ENCODE data around the gene DDX17. TPM values are rescaled to one million over a fixed set of nuclear protein-coding genes. Genes with fewer than 3 reads are reported as not detected.

The DDX17 gene
- total RNA-seq, 2 experiments from 2014 or later, result 452 to 527 TPM

DNA sequence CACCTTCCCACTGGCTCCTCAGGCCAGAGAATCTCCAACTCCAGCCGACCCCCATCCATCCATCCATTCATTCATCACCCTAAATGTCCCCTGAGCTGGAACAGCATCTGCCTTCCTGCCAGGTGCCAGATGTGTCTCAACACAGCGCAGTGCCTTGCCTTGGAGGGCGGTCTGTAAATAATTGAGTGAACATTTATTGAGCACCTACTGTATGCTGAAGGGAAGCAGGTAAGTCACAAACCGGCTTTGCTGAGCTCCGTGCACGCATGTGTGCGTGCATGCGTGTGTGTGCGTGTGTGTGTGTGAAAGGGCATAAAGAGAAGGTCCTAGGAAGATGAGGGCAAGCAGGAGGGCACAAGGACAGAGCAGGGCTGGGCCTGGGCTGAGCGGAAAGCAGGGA is 61.3 kb downstream of the DDX17 start:
- ATAC-seq, result no peak
- CTCF ChIA-PET, result interaction anchor here (0.8 kb wide), 1 partner anchor 11 kb away, joined by 3 read pairs; no protein-coding TSS in a partner anchor

DNA sequence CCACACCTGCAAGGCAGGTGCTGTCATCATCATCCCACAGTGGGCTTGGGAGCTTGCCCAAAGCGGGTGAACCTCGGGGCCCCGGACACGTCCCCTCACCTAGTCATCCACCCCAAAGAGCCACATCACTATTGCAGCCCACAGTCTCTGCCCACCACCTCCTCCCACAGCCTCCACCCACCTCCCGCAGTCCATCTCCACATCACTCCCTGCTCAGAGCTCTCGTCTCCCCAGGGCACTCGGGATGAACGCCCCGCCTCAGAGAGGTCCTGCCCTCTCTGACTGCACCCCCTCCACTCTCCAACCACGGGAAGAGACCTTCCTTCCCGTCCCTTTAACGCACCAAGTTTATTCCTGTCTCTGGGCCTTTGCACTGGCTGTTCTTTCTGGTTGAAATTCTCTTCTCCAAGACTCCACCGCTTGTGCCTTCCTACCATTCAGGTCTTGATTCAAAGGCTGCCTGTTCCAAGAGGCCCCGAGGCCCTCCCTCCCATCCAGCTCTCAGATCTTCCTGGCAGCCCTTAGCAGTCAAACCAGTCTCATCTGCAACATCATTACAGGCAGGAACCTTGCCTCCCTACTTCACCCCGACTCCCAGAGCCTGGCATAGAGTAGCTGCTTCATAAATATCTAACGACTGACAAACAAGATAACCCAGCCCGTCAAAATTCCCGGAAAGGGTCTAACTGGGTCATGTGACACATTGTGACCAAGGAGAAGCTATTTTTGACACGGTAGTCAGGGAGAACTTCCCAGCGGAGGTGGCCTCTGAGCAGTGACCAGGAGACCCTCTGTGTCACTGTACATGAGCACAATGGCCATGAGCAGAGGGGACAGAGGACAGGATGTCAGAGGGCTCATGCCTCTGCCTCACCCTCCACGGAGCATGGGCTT is 62.2 kb downstream of the DDX17 start:
- CTCF ChIA-PET, result no interaction called here
- H3K4me3 Mint-ChIP-seq, result no peak overlapping the region
- ATAC-seq (no peak), DNase-seq (no peak)
- no peaks in the 10 kb centered on the region for H3K9me3 Mint-ChIP-seq (ENCODE audit: low read depth)
- H3K27me3 Mint-ChIP-seq, result peaks cover 24% of the 10 kb centered on the region
- no peak overlapping the region for H3K27ac Mint-ChIP-seq
- no peaks in the 10 kb centered on the region for H3K4me1 Mint-ChIP-seq
- no peaks in the 10 kb centered on the region for H3K36me3 Mint-ChIP-seq

More for the DNA sequence above, 61.3 kb downstream of the DDX17 start:
- peaks cover 26% of the 10 kb centered on the region for H3K27me3 Mint-ChIP-seq
- no peaks in the 10 kb centered on the region for H3K9me3 Mint-ChIP-seq (ENCODE audit: low read depth)
- no peaks in the 10 kb centered on the region for H3K36me3 Mint-ChIP-seq
- no peak for DNase-seq
- no peaks in the 10 kb centered on the region for H3K4me1 Mint-ChIP-seq
- no peak overlapping the region for H3K4me3 Mint-ChIP-seq
- no peak overlapping the region for H3K27ac Mint-ChIP-seq

DNA sequence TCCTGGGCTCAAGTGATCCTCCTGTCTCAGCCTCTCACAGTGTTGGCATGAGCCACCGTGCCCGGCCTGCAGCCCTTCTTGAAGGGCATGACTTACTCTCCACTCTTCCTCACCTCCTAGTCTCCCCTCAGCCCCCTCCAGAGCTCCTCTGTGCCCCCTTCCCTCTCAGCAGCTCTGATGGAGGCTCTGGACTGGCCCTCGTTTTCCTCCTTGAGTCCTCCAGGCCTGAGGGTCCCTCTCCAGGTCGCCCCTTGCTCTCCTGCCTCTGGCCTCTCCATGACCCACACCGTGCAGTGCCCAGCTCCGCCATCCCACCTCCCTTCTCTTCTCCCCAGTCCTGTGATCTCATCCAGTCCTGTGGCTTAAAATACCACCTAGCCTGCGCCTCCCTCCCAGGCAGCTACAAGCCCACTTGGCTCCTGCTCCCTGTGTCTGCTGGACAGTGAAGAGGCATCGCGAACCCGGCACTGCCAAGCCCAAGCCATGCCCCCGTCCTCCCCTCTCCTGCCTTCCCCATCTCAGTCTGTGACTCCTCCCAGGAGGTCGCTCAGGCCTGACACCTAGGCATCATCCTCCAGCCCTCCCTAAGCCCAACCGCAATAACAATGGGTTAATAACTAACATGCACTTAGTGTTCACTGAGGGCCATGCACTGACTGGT is 63.0 kb downstream of the DDX17 start:
- Mint-ChIP-seq H3K4me3 (no peak overlapping the region), H3K27me3 (peaks cover 24% of the 10 kb centered on the region), H3K27ac (no peak overlapping the region), H3K9me3 (ENCODE audit: low read depth) (no peaks in the 10 kb centered on the region), H3K4me1 (no peaks in the 10 kb centered on the region), H3K36me3 (no peaks in the 10 kb centered on the region)
- CTCF ChIA-PET, result no interaction called here
- ATAC-seq (no peak), DNase-seq (no peak)

DNA sequence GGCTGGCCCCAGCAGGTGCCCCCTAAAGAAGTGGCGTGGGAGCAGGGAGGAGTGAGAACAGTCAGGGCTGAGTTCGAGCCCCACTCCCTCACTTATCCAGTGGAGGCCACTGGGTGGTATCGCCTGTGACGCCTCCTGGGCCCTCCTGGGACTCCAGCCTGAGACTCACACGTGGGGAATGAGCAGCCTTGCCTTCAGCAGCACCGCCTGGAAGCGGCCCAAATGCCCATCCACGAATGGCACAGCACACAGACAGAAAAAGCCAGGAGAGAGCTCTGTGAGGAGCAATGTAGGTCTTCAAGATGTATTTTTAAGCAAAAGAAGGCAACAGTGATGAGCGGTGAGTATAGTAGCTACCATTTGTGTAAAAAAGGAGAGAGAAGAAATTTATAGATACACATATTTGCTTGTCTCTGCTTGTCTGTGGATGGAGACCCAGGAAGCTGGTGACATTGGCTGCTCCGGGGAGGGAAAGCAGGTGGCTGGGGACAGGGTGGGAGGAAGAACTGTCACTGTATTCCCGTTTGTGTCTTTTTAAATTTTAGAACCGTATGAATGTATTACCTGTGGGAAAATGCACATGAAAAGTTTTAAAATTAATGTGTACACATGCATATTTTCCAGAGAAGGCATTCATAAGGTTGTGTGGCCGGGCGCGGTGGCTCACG is 64.4 kb downstream of the DDX17 start:
- no peaks in the 10 kb centered on the region for H3K9me3 Mint-ChIP-seq (ENCODE audit: low read depth)
- H3K4me3 Mint-ChIP-seq, result no peak overlapping the region
- ATAC-seq, result no peak
- CTCF ChIA-PET, result no interaction called here
- peaks cover 24% of the 10 kb centered on the region for H3K27me3 Mint-ChIP-seq
- no peak for DNase-seq
- H3K4me1 Mint-ChIP-seq, result no peaks in the 10 kb centered on the region
- H3K27ac Mint-ChIP-seq, result no peak overlapping the region
- no peaks in the 10 kb centered on the region for H3K36me3 Mint-ChIP-seq

DNA sequence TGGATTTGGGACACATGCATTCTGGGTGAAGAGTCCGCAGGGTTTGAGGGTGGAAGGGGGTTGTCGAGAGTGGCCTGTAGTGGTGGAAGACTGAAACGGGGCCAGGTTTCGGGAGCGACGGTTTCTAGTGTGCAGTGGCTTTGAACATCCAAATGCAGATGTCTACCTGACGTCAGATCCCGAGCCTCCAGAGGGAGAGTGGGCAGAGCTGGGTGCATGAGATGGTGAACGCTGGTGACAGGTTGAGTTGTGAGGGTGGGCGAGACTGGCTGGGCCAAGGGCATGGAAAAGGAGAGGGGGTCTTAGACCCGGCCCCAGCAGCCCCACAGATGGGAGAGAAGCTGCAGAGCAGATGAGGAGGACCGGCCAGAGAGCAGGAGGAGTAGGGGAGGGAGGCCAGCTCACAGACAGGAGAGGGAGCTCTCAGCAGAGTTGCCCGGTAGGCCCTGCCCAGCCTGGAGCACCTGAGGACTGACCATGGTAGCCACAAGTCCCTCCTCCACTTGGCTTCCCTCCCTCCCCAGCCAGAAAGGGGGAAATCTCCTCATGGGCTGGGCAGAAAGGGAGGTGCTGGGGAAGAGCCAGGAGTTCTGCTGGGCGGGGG is 65.3 kb downstream of the DDX17 start:
- no peak overlapping the region for H3K27ac Mint-ChIP-seq
- H3K27me3 Mint-ChIP-seq, result peaks cover 23% of the 10 kb centered on the region
- H3K36me3 Mint-ChIP-seq, result no peaks in the 10 kb centered on the region
- DNase-seq (no peak), ATAC-seq (no peak)
- no peak overlapping the region for H3K4me3 Mint-ChIP-seq
- H3K4me1 Mint-ChIP-seq, result no peaks in the 10 kb centered on the region
- CTCF ChIA-PET, result no interaction called here
- H3K9me3 Mint-ChIP-seq (ENCODE audit: low read depth), result no peaks in the 10 kb centered on the region

DNA sequence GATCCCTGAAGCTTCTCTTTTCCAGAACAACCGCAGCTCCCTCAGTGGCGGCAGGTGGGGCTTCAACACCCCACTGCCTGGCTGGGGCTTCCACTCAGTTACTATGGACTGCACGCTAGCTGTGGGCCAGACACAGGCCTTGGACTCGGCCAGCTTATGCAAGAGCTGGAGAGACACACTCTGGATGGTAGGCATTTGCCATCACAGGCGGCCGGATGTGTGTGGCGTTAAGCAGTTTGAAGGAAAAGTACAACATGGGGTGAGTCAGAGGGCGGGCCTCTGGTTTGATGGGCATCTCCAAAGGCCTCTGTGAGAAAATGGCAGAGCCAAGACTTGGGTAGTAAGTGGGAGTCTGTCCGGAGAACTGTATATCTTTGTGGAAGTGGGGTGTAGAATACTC is 68.7 kb downstream of the DDX17 start:
- CTCF ChIA-PET, result interaction anchor here (0.7 kb wide), 2 partner anchors 144 to 352 kb away, joined by 4 read pairs; no protein-coding TSS in a partner anchor
- Mint-ChIP-seq H3K9me3 (ENCODE audit: low read depth) (no peaks in the 10 kb centered on the region), H3K27ac (no peak overlapping the region), H3K4me3 (no peak overlapping the region), H3K36me3 (no peaks in the 10 kb centered on the region), H3K27me3 (peaks cover 12% of the 10 kb centered on the region), H3K4me1 (no peaks in the 10 kb centered on the region)
- ATAC-seq (no peak), DNase-seq (no peak)

DNA sequence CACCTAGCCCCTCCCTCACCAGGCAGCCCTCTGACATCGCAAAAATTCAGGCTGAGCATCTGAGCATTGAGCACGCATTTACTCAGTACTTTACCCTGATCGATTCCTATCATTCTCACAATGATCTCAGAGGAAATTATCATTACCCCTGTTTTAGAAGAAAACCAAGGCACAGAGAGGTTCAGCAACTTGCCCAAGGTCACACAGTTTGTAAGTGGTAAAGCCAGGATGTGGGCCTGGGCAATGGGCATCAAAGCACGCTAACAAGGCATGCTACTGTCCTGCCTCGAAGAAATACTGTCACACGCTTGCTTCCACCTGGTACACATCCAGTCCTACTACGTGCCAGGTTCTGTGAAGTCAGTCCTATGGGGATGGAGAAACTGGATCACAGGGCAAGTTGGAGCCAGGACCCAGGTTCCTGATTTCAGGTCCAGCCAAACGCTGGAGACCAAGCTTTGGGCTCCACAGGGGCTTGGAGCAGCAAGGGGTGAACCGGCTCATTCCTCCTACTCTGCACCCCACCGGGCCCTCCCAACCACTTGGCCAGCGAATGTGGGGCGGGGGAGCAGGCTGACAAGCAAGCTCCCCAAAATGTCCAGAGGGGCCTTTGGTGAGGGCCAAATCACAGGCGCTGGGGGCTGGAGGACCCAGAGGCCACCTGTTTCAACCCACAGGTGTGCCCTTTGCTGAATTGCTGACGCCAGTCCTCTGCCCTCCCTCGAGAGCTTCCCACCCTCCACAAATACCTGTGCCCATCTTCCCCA is 69.3 kb downstream of the DDX17 start:
- Mint-ChIP-seq H3K4me1 (no peaks in the 10 kb centered on the region), H3K27ac (no peak overlapping the region), H3K4me3 (no peak overlapping the region), H3K27me3 (peaks cover 9% of the 10 kb centered on the region), H3K36me3 (no peaks in the 10 kb centered on the region), H3K9me3 (ENCODE audit: low read depth) (no peaks in the 10 kb centered on the region)
- CTCF ChIA-PET, result no interaction called here
- ATAC-seq, result no peak
- no peak for DNase-seq

DNA sequence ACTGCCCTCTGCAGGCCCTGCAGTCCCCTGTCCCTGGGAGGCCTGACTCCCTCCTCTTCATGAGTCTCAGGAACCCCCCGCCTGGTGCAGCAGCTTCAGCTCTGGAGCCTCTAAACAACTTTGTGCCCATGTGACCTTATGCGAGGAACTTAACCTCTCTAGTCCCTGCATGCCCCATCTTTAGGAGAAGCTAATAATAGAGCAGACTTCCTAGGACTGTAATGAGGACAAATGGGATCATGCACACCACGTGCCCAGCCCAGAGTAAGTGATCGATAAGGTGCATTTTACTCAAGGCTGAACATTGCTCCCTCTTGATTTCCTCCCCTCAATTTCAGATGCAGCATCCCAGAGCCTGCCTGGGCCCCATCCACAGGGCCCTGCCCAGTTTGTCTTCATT is 70.1 kb downstream of the DDX17 start:
- H3K9me3 Mint-ChIP-seq (ENCODE audit: low read depth), result no peaks in the 10 kb centered on the region
- H3K27me3 Mint-ChIP-seq, result peaks cover 5% of the 10 kb centered on the region
- no peak overlapping the region for H3K4me3 Mint-ChIP-seq
- no peak for DNase-seq
- H3K27ac Mint-ChIP-seq, result no peak overlapping the region
- no peaks in the 10 kb centered on the region for H3K36me3 Mint-ChIP-seq
- no peaks in the 10 kb centered on the region for H3K4me1 Mint-ChIP-seq
- ATAC-seq, result no peak
- CTCF ChIA-PET, result no interaction called here

DNA sequence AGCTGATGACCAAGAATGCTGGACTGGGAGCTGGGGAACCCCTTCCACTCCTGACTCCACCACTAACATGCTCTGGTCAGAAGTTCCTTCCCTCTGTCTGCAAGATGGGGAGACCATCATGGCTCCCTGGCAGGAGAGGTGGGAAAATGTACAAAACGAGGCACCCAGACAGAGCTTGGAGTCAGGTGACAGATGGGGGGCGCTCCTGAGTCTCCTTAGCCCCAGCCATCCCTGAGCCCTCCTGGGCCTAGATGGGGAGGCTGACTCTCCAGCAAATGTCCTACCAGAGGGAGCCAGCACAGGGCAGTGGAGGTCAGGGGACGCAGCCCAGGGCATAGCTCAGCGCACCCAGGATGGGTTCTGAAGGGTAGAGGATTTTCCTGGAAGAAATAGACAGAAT is 71.1 kb downstream of the DDX17 start:
- Mint-ChIP-seq H3K27ac (no peak overlapping the region), H3K27me3 (peaks cover 5% of the 10 kb centered on the region), H3K36me3 (no peaks in the 10 kb centered on the region), H3K4me3 (no peak overlapping the region), H3K9me3 (ENCODE audit: low read depth) (no peaks in the 10 kb centered on the region), H3K4me1 (no peaks in the 10 kb centered on the region)
- DNase-seq (no peak), ATAC-seq (no peak)
- CTCF ChIA-PET, result interaction anchor here (1.2 kb wide), 1 partner anchor 383 kb away, joined by 3 read pairs; no protein-coding TSS in a partner anchor

DNA sequence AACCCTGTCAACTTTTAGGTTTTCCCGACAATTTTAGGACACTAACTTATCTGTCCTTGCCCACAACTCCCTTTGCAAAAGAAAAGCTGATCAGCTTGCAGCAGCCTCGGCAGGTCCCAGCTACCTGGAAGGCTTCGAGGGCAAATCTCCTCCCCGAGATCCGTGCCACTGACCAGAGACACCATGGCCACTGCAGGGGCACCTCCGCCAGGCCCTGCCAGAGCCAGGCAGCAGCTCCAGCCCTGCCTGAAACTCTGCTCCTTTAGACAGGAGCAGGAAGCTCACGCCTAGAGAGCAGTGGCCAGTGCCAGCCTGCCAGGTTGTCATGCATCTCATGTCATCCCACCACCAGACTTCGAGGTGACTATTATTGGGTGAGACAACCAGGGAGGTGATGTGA is 72.2 kb downstream of the DDX17 start:
- peaks cover 5% of the 10 kb centered on the region for H3K27me3 Mint-ChIP-seq

More for the DNA sequence above, 72.2 kb downstream of the DDX17 start:
- no peak overlapping the region for H3K27ac Mint-ChIP-seq
- H3K36me3 Mint-ChIP-seq, result no peaks in the 10 kb centered on the region
- no peaks in the 10 kb centered on the region for H3K9me3 Mint-ChIP-seq (ENCODE audit: low read depth)
- DNase-seq (no peak), ATAC-seq (no peak)
- no peaks in the 10 kb centered on the region for H3K4me1 Mint-ChIP-seq
- H3K4me3 Mint-ChIP-seq, result no peak overlapping the region
- CTCF ChIA-PET, result interaction anchor here (1.1 to 1.2 kb wide), 2 partner anchors 11 to 382 kb away, joined by 3 read pairs; no protein-coding TSS in a partner anchor

All from activated CD8-positive, alpha-beta memory T cell treated with anti-CD3 and anti-CD28 coated beads, Interleukin-2, amount 10 ng/mL, durations not matched to agents 7 days and 5 days (primary cell).